ENCODE results near the gene MTFR1L.
A peak's percentile ranks its signal among the peaks of the same experiment; 100 is the strongest.

The MTFR1L gene

DNA sequence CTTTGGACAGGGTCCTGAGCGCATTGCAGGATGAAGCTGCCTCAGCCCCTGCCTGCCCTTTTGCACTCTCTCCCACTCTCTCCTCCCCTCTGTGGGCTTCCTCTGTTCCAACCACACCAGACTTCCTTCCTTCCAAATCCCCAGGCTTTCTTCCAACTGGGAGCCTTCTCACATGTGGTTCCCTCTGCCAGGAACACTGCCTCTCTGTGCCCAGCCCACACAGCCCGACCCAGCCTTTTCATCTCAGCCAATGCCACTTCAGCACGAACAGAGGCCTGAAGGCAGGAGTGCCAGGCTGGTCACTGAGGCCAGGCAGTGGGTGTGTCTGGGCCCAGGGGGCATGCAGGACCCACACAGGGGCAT is 13.9 kb upstream of the MTFR1L start:
- DNase-seq (ENCODE audit: extremely low spot score, insufficient read length, low read depth) (no peak), FAIRE-seq (no peak)

DNA sequence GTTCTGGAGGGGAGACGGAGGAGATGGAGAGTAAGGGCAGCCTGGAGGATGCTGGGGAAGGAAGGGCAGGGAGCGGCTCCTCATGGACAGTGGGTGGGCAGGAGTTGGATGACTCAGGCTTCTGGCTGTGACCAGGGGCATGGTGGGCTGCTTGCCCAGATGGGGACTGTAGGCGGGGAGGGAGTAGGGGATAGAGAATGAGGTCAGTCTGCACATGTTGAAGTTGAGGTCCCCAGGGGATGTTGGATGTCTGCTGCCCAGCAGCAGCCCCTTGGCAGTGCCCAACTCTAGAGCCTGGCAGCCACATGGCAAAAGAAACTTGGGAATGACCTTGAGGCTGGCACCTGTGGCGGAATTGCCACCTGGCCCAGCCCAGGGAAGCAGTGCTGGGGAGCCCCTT is 13.3 kb upstream of the MTFR1L start:
- DNase-seq (ENCODE audit: extremely low spot score, insufficient read length, low read depth) (no peak), FAIRE-seq (no peak)

DNA sequence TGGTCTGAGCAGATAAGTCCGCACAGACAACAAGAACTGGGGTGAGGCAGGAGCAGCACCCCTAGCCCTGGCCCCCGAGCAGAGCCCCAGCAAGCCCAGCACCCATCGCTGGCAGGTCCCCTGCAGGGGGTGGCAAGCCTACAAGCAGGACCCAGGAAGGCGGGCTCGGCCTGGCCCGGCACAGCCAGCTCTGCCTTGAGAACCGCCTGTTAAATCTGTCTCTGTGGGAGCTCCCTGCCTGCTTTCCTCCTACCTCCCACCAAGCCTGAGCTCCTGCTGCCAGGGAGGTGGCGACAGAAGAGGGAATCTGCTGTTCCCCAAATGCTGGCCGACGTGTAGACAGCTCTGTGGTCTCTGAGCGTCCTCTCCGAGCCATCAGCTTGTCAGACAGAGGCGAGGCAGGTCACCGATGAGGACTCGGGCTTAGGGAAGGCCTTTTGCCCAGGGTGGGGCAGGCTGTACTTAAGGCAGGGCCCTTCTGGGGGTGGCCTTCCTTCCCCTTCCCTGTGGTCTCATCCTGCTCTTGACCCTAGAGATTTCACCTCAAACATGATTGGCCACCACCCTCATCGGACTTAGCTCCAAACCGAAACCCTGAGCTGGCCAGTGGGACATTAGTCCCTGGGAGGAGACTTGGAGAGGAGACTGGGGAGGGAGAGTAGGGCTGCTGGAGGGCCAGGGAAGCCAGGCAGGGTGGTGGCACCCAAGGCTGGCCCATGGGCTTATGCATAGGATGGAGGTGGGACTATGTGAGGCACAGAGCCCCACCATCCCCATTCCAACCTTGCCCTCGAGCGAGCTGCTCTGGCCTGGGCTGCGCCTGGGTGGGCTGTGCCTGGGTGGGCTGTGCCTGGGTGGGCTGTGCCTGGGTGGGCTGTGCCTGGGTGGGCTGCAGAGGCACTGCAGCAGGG is 12.0 kb upstream of the MTFR1L start:
- FAIRE-seq: no peak

DNA sequence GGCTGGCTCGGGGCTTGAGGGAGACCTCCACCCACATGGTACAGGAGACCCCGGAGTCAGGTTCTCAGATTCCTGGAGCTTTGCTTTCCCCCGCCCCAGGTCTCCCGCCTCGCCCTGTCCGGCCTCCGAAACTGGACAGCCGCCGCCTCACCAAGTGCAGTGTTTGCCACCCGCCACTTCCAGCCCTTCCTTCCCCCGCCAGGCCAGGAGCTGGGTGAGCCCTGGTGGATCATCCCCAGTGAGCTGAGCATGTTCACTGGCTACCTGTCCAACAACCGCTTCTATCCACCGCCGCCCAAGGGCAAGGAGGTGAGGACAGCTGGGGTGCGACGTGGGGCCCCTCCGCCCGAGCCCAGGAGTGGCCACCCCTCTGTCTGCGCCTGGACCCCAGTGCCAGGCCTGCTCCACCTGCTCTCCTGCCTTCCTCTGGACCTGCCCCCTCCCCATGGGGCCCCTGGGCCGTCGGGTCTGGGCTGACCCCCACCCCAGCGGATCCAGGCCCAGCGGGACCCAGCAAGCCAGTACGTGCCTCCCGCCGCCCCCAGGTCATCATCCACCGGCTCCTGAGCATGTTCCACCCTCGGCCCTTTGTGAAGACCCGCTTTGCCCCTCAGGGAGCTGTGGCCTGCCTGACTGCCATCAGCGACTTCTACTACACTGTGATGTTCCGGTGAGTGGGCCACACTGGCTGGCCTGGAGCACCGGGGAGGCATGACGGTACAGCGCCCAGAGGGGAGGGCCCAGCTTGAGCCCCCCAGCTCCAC is 11.1 kb upstream of the MTFR1L start:
- DNase-seq (ENCODE audit: extremely low spot score, insufficient read length, low read depth) (no peak), FAIRE-seq (no peak)

More for the DNA sequence above, 12.0 kb upstream of the MTFR1L start:
- DNase-seq (ENCODE audit: extremely low spot score, insufficient read length, low read depth): no peak

DNA sequence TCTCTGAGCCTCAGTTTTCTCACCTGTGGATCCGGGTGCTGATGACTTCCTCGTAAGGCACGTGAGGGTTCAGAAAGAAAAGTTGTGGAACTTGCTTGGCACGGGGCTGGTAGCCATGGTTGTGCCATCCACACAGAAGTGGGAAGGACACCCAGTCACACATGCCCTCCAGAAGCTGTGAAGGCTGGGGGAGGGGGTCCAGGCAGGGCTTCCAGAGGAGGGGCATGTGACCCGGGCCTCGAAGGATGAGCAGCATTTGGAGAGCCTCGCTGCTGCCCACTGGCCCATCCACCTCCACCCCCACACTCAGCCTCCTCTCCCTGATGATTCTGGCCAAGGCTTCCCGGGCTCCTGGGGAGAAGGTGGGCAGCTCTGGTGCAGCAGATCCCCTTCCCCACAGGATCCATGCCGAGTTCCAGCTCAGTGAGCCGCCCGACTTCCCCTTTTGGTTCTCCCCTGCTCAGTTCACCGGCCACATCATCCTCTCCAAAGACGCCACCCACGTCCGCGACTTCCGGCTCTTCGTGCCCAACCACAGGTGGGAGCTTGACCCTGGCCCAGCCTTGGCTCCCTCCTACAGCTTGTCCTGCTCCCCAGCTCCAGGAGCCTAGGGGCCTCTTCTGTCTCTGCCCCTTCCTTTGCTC is 10.3 kb upstream of the MTFR1L start:
- DNase-seq (ENCODE audit: extremely low spot score, insufficient read length, low read depth): peak; percentile 30
- peak; percentile 77 for FAIRE-seq

DNA sequence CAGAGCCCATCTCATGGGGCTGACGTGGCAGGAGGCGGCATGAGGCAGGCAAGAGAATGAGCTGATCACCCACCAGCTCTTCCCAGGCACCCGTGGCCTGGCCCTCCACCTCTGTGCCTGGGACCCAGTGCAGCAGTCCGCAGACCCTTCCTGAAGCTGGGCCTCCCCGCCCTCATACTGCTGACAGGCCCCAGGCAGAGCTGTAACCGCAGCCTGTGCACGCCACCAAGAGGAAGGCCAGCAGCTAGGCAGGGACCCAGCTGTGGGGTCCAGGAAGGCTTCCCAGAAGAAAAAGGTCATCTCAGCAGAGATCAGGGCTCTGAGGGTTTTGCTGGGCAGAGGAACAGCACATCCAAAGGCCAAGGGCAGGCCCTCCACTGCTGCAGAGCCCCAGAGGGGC is 9.8 kb upstream of the MTFR1L start:
- DNase-seq (ENCODE audit: extremely low spot score, insufficient read length, low read depth): no peak
- FAIRE-seq: no peak

DNA sequence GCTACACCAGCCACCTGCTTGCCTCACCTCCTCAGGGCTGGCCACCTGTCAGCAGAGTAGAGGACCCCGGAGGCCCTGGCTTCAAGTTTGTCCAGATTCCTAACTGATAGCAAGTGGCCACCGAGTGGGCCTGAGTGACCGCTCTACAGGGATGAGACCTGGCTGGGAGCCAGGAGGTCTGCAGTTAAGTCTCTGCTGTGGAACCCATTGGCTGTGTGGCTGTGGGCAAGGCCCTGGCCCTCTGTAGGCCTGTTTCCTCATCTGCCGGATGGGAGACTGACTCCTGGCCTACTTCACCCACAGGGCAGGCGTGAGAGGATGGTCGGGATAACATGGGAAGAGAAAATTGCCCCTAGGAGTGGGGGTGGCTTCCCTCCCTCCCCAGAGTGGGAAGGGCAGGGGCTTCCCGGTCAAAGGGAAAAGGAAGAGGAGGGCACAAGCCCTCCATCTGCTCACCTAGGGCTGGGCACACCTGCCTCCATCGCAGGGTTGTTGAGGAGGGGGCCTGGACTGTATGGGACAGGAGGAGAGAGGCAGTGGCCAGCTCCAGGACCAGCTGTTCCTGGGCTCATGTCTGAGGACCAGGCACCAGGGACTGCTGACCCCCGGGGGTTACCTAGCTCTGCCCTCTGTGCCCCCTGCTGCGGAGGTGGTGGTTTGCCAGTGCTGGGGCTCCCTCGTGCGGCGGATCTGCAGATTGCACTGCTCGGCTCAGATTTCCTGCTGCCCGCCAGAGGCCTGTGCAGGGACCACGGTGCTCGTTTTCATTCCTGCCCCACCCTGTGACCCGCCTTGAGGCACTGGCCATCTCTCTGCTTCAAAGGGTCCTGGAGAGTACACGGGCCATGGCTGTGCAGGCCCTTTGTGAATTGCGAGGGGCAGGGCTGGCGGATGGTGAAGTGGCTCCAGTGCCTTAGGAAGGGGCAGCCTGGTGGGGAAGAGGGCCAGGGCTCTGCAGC is 9.1 kb upstream of the MTFR1L start:
- DNase-seq (ENCODE audit: extremely low spot score, insufficient read length, low read depth) (peak; percentile 56), FAIRE-seq (peak; percentile 87)

DNA sequence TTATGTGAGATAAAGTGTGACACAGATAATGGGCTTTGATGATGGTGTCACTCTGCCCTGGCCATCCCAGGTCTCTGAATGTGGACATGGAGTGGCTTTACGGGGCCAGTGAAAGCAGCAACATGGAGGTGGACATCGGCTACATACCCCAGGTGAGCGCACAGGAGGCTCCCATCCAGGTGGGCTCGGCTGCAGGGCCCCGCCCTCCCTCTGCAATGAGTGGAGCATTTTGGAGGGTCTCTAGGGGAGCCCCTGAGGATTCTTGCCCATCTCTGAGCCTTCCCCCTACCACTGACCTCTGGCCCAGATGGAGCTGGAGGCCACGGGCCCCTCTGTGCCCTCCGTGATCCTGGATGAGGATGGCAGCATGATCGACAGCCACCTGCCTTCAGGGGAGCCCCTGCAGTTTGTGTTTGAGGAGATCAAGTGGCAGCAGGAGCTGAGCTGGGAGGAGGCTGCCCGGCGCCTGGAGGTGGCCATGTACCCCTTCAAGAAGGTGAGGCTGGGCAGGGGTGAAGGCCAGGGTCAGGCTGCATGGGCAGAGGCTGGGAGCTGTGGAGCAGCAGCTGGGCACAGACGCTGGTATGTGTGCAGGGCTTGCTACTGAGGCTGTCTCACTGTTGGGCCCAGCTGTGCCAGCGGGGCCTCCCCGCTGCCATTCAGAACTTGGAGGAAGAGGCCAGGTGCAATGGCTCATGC is 8.2 kb upstream of the MTFR1L start:
- FAIRE-seq (no peak), DNase-seq (ENCODE audit: extremely low spot score, insufficient read length, low read depth) (no peak)

DNA sequence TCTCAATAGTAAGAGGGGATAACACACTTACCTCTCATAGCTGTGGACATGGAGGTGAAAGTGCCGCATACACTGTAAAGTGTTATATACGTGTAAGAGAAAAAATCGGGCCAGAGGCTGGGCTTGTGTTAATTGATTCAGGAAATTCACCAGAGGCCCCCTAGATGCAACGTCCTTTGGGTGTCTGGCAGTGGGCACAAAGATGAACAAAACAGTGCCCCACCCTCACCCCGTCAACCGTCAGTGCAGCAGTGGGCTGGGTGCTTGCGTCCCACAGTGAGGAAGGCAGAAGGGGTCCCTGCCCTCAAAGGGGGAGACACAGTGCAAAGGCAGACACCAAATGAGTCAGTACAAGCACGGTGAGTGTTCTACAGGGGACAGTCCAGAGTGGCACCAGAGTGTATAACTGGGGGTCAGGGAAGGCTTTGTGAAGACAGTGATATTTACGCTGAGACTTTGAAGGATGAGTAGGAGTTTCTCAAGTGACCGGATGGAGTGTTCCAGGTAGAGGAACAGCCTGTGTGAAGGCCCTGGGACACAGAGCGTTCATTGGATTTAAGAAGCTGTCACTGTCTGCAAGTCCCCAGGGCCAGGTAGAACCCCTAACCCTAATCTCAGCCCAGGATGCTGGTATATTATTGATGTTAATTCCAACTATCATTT is 6.6 kb upstream of the MTFR1L start:
- FAIRE-seq (no peak), DNase-seq (ENCODE audit: extremely low spot score, insufficient read length, low read depth) (no peak)

DNA sequence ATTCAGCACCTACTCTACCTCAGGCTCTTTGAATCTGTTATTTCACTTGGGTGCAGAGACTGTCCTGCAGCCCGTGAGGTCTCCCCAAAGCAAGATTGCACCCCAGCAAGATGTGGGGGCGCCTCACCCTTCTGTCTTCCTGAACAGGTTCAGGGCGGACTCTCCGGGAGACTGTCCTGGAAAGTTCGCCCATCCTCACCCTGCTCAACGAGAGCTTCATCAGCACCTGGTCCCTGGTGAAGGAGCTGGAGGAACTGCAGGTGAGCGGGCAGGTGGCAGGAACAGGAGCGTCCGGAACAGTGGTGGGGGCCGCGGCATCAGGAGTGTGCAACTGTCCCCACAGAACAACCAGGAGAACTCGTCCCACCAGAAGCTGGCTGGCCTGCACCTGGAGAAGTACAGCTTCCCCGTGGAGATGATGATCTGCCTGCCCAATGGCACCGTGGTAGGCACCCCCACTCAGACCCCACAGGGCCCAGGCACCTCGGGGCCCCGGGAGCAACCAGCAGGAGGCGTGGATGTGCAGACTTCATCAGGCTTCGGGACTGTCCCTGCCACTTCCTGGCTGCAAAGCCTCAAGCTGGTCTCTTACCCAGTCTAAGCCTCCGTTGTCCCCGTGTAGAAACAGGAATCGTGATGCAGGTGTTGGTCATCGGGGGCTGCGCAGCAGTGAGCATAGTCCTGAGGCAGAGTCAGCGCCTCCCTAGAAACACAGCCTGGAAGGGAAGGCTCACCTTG is 5.9 kb upstream of the MTFR1L start:
- FAIRE-seq (no peak), DNase-seq (ENCODE audit: extremely low spot score, insufficient read length, low read depth) (no peak)

DNA sequence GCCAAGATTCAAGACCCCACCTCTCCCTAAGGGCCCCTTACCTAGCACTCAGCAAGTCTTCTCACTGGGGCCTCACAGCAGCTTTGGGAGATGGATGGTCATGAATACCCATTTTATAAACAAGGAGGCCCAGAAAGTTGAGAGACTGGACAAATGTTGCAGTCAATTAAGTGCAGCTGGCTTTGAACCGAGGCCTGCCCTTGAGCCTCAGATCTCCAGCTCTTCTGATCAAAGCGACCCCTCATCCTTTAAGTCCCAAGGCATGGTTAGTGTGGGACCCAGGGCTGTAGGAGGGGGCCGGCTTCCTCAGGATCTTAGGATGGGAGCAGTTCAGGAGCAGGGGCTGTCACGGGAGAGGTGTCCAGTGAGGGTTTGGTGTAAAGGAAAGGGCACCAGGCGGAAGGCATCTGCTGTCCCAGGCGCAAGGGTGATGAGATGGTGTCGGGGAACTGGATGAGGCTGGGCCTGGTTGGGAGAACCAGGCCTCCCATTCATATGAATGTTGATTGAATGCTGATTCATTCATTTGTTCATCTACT is 5.1 kb upstream of the MTFR1L start:
- FAIRE-seq (no peak), DNase-seq (ENCODE audit: extremely low spot score, insufficient read length, low read depth) (no peak)

DNA sequence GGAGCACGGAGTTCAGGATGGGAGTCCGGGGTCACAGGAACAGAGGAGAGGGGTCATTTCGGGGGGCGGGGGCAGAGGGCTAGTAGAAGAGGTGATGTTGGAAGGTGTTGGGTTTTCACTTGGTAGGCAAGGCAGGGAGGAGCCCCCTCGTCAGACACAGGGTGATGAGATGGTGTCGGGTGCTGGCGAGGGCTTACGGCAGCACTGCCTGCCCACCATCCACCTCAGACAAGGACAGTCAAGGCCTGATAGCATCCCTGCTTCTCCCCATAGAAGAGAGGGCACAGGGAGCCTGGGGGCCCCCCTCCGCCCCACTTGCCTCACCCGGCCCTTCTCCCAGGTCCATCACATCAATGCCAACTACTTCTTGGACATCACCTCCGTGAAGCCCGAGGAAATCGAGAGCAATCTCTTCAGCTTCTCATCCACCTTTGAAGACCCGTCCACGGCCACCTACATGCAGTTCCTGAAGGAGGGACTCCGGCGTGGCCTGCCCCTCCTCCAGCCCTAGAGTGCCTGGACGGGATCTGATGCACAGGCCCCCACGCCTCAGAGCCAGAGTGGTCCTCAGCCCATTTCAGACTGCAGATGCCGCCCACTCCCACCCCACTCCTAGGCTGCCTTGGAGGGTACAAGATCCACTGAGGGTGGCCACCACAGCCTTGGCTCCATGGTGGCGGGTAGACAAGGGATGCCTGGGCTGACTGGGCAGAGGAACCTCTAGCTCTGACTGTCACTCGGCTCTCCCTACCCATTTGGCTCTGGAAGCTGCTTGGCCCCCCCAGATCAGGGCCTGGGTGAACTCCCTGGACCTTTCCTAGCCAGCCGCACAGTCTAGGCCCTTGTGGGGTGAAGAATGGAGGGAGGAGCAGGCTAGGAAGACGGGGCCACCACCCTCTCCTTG is 4.3 kb upstream of the MTFR1L start:
- no peak for FAIRE-seq
- no peak for DNase-seq (ENCODE audit: extremely low spot score, insufficient read length, low read depth)

DNA sequence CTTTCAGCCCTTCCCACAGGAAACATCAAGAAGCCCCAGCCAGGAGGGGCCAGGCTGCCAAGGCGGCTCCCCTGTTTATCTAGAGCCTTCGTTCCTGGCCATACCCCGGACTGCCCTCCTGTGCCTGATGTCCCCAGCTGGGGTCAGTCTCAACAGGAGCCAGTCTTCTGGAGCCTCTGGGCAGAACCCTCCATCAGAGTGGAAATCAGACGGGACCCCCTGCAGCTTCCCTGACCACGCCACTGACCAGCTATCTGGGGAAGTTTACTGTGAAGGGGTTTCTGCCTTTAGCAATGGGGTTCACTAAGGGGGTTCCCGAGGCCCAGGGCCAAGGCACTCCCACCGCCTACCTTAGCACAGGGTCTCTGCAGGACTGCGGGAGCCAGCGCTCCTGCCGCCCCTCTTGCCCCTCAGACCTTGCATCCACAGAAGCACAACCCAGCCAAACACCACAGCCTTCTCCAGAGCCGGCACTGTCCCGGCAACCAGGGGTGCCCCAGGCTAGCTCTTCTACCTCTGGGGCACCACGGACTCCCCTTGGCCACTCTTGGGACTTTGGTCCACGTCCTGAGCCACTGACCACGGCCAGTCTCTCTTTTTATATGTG is 3.5 kb upstream of the MTFR1L start:
- DNase-seq (ENCODE audit: extremely low spot score, insufficient read length, low read depth): no peak
- no peak for FAIRE-seq

DNA sequence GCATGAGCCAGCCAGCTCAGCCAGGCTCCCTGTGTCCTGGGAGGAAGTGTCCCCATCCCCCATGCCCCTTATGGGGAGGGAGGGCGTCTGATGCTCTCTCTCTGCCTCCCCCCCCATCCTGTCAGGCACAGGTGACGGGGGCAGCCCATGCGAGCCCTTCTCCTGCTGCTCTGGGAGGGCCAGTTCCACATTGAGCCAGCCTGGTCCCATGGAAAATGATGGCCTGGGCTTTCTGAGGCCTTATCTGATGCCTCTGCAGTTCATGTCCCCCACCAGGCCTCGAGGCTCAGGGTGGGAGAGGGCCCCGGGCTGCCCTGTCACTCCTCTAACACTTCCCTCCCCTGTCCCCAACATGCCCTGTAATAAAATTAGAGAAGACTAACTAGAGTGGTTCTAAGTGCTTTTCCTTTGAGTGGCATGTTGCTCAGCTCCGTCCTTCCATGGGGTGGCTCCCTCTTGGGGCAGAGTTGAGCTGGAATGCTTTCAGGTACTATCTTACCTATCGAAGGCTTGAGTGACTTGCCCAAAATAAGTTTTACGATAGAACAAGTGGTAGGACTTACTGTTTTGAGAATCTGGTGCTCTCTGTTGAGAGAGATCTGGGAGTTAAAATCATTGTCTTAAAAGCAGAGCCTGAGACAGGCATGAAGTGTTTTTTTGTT is 1.8 kb upstream of the MTFR1L start:
- no peak for FAIRE-seq

DNA sequence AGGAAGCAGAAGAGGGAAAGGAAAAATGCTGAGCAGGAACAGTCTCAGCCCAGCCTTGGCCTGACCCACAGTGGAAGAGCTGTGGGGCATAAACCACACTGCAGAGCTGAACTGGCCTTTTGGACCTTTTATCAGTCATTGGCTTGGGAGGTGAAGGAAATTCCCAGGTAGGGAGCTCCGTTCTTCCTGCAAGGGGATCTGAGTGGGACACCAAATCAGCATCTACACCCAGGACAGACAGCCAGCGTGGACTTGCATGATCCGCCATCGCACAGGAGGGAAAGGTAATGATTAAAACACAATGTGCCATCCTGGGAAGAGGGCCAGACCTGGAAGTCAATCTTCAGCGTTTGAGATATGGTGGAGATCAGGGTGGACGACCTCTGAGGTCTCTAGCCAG is 1.2 kb upstream of the MTFR1L start:
- DNase-seq (ENCODE audit: extremely low spot score, insufficient read length, low read depth): no peak
- FAIRE-seq: no peak

More for the DNA sequence above, 1.8 kb upstream of the MTFR1L start:
- DNase-seq (ENCODE audit: extremely low spot score, insufficient read length, low read depth): no peak
